ENCODE results near the gene RAB24.

GRCh38 chr5:177313561-177314259 lies 10.2 kb upstream of the RAB24 start:
- no peak for TF ChIP-seq CTCF (IDR thresholded peaks at IDR 0.05)
- TF ChIP-seq EP300 (IDR thresholded peaks at IDR 0.05) = no peak
